ENCODE results near the gene GNAQ. TPM values are rescaled to one million over a fixed set of nuclear protein-coding genes. Genes with fewer than 3 reads are reported as not detected.

GNAQ gene
- total RNA-seq, 2 donors from 2014 or later, result 46.0 to 58.8 TPM

DNA sequence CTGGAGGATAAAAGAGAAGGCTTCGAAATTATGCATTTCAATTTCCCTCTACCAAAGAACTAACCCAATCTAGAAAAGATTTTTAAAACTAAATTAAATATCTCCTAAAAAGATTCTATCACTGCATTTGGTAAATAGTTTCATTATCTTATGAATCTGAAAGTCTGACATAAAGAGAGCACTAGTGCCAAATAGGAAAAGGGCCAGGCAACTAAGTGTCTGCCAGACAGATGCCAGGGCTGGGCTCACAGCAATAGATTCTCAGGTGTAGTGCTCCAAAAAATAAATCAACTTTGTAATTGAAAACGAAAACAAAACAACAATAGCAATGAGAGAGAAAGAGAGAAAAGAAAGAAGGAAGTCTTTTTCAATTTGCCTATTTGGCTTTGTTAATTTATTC is 225.8 kb downstream of the GNAQ start:
- DNase-seq (ENCODE audit: low spot score) (no peak), ATAC-seq (ENCODE audit: insufficient number of reproducible peaks, low FRiP score, low read depth) (no peak)
- Histone ChIP-seq H3K4me1 (ENCODE audit: control insufficient read depth in 1 of 2, low read depth in 2 of 2) (peaks cover 7 to 15% of the 10 kb centered on the region in 2 donors), H3K27me3 (replicated peaks; ENCODE audit: insufficient read depth) (no peaks in the 10 kb centered on the region), H3K4me3 (no peak overlapping the region), H3K9me3 (no peaks in the 10 kb centered on the region), H3K27ac (no peak overlapping the region), H3K36me3 (no peaks in the 10 kb centered on the region)
- TF ChIP-seq, protein P1, sequence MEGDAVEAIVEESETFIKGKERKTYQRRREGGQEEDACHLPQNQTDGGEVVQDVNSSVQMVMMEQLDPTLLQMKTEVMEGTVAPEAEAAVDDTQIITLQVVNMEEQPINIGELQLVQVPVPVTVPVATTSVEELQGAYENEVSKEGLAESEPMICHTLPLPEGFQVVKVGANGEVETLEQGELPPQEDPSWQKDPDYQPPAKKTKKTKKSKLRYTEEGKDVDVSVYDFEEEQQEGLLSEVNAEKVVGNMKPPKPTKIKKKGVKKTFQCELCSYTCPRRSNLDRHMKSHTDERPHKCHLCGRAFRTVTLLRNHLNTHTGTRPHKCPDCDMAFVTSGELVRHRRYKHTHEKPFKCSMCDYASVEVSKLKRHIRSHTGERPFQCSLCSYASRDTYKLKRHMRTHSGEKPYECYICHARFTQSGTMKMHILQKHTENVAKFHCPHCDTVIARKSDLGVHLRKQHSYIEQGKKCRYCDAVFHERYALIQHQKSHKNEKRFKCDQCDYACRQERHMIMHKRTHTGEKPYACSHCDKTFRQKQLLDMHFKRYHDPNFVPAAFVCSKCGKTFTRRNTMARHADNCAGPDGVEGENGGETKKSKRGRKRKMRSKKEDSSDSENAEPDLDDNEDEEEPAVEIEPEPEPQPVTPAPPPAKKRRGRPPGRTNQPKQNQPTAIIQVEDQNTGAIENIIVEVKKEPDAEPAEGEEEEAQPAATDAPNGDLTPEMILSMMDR (IDR thresholded peaks at IDR 0.05), result no peak

DNA sequence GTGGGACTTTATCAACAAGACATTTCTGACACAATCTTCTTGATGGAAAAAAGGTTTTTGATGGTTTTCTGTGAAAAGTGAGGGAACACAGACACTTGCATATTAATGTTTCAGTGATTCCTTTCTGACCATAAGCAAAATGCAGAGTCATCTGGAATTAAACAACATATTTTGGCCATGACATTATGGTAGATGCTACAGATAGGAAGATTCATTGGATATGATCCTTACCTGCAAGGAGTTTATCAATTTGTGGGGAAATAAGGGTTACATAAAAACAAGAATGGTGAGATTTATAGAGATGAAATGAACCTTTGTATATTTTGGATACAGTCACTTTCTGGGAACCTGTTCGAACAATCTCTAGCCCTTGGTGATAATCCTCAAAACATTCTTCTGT is 228.2 kb downstream of the GNAQ start:
- Histone ChIP-seq H3K4me1 (ENCODE audit: control insufficient read depth in 1 of 2, low read depth in 2 of 2) (peaks cover 7 to 15% of the 10 kb centered on the region in 2 donors), H3K27ac (no peak overlapping the region), H3K9me3 (no peaks in the 10 kb centered on the region), H3K4me3 (no peak overlapping the region), H3K36me3 (no peaks in the 10 kb centered on the region), H3K27me3 (replicated peaks; ENCODE audit: insufficient read depth) (no peaks in the 10 kb centered on the region)
- DNase-seq (ENCODE audit: low spot score) (no peak), ATAC-seq (ENCODE audit: insufficient number of reproducible peaks, low FRiP score, low read depth) (no peak)
- TF ChIP-seq, protein P1 (IDR thresholded peaks at IDR 0.05), result no peak

DNA sequence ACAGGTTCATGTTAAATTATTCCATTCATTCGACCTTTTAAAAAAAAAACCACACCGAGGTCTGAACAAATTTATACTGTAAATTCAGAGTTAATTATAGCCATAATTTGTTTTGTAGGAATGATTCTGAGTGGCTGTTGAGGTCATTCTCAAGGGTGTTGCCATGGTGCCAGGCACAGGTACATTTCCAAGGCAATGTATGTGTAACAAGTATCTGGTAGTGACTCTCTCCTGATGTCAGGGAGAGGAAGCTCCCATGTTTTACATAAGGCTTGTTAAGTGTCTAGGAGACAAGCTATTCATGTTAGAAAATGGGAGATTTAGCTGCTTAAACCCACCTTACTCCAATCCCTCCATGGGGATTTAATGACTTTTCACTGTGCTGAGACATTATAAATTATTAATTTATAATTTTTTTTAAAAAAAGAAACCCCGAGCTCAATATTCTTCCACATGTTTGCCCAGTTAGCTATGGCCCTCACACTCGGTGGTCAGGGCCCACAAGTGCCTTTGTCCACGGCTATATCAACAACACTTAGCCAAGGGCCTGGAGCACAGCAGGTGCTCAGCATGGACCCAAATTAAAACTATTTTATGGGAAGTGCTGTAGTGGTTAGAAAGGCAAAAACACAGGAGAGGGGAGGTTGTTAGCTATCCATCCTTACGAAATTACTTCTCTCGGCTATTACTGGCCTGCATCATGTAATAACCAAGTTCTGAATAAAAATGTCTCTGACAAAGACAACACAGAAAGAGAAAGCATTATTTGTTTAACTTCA is 228.9 kb downstream of the GNAQ start:
- no peak overlapping the region for H3K4me3 ChIP-seq
- no peaks in the 10 kb centered on the region for H3K9me3 ChIP-seq
- no peak for DNase-seq (ENCODE audit: low spot score)
- H3K36me3 ChIP-seq, result no peaks in the 10 kb centered on the region
- peaks cover 3 to 11% of the 10 kb centered on the region in 2 donors for H3K4me1 ChIP-seq (ENCODE audit: control insufficient read depth in 1 of 2, low read depth in 2 of 2)
- H3K27me3 ChIP-seq (replicated peaks; ENCODE audit: insufficient read depth), result no peaks in the 10 kb centered on the region
- TF ChIP-seq, protein P1 (IDR thresholded peaks at IDR 0.05), result no peak
- ATAC-seq (ENCODE audit: insufficient number of reproducible peaks, low FRiP score, low read depth), result no peak
- no peak overlapping the region for H3K27ac ChIP-seq

DNA sequence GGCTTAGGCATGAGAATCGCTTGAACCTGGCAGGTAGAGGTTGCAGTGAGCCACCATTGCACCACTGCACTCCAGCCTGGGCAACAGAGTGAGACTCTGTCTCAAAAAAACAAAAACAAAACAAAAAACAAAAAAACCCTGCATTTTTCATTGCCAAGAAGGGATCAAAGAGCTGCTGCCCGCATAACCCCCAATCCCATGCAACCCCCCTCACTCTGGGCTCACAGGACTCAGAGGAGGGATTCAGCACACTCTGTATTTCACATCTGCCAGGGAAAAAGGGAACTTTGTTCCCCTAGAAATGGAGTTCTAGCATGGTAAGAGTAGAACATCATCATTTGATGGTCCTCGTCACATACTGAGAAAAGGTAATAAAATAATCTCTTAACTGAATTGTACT is 229.5 kb downstream of the GNAQ start:
- TF ChIP-seq, protein P1 (IDR thresholded peaks at IDR 0.05), result no peak
- H3K9me3 ChIP-seq, result no peaks in the 10 kb centered on the region

DNA sequence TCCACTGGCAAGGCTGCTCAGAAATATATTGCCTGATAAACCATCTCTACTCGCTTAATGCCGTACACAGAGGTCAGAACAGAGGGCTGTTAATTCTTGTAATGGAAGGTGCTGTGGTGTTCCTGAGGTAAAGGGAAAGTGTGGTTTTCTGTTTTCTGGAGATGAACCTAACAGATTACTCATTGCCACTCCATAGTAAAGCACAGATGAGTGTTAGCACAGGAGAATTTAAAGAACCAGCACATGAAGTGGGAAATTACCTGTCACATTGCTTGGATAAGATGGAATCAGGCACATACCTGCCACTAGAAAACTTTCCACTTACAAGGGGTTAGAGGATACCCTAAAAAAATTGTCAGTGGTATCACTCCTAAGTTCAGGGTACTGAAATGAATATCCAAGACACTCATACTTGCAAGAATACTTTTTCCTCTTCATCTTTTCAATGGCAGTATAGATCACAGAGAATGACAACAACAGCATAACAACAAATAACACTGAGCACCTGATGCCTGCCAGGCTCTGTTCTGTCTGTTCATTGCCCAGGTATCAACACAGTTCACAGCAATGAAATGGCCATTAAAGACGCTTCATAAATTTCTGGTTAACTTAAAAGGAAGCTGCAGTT is 230.6 kb downstream of the GNAQ start:
- Histone ChIP-seq H3K36me3 (no peaks in the 10 kb centered on the region), H3K27ac (no peak overlapping the region), H3K4me1 (ENCODE audit: control insufficient read depth in 1 of 2, low read depth in 2 of 2) (peaks cover 0 to under 1% of the 10 kb centered on the region in 2 donors), H3K4me3 (no peak overlapping the region), H3K9me3 (no peaks in the 10 kb centered on the region), H3K27me3 (replicated peaks; ENCODE audit: insufficient read depth) (no peaks in the 10 kb centered on the region)
- DNase-seq (ENCODE audit: low spot score) (no peak), ATAC-seq (ENCODE audit: insufficient number of reproducible peaks, low FRiP score, low read depth) (no peak)
- TF ChIP-seq, protein P1 (IDR thresholded peaks at IDR 0.05), result no peak

More for the DNA sequence above, 229.5 kb downstream of the GNAQ start:
- Histone ChIP-seq H3K36me3 (no peaks in the 10 kb centered on the region), H3K4me3 (no peak overlapping the region), H3K4me1 (ENCODE audit: control insufficient read depth in 1 of 2, low read depth in 2 of 2) (peaks cover 0 to 6% of the 10 kb centered on the region in 2 donors), H3K27me3 (replicated peaks; ENCODE audit: insufficient read depth) (no peaks in the 10 kb centered on the region), H3K27ac (no peak overlapping the region)
- DNase-seq (ENCODE audit: low spot score) (no peak), ATAC-seq (ENCODE audit: insufficient number of reproducible peaks, low FRiP score, low read depth) (no peak)
